Dermis microvascular lymphatic vessel endothelial cell (primary cell): Measurements from ENCODE around the gene DYRK4. TPM values are rescaled to one million over a fixed set of nuclear protein-coding genes. Genes with fewer than 3 reads are reported as not detected.

Source experiments
- DNase-seq, 2 donors: peaks; one replicate each; pipeline versions ENCODE4 v3.0.0 to v3.0.0-alpha.2; 2010; ENCODE audit warnings: low read depth in 2 of 2
- total RNA-seq: library from RNA; depleted of rRNA; stranded (reverse); fragments of >200 nt; gene quantifications from 2 replicates; pipeline ENCODE4 v1.2.1, GENCODE V29; 2014

DYRK4 gene
- total RNA-seq, 1 donor from 2014 or later: 23.6 TPM

- no peak for DNase-seq
These were observed 2.8 kb downstream of the DYRK4 start for GRCh38 chr12:4564818-4565217.

- no peak for DNase-seq
These were observed 4.5 kb downstream of the DYRK4 start for GRCh38 chr12:4566474-4566873.

GRCh38 chr12:4567073-4567881 is 5.3 kb downstream of the DYRK4 start:
- no peak for DNase-seq

DNA sequence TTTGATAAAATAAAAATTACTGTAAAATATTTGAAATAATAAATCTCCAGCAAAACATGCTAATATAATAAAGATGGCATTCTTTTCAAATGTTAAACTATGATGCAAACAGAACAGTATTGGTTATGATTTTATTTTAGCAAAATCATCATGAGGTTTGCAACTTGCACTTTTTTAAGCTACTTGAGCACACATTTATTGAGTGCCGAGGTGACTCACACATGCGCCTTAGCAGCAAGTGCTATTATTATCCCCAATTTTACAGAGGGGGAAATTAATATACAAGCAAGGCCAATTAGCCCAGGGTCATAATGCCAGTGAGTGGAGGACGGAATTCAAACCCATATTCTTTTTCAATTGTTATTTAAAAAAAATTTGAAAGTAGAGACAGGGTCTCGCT is 7.3 kb downstream of the DYRK4 start:
- DNase-seq: no peak

DNA sequence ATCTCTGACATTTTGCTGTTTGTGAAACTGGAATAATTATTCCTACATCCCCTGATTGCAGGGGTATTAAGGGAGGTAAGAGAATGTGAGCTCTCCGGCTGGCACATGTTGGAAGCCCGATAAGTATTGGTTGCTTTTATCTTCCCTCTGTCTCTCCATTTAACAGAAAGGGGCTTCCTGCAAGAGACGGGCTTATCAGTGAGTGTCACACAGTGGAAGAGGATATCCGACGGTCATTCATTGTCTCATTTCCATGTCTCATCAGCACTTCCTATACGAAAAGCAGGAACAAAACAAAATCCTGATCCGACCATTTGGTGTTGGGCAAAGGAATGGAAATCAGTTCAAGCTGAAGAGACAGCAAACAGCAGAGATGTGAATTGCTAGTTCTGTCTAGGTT is 10.7 kb downstream of the DYRK4 start:
- peak; percentile 91 to 99 for DNase-seq

DNA sequence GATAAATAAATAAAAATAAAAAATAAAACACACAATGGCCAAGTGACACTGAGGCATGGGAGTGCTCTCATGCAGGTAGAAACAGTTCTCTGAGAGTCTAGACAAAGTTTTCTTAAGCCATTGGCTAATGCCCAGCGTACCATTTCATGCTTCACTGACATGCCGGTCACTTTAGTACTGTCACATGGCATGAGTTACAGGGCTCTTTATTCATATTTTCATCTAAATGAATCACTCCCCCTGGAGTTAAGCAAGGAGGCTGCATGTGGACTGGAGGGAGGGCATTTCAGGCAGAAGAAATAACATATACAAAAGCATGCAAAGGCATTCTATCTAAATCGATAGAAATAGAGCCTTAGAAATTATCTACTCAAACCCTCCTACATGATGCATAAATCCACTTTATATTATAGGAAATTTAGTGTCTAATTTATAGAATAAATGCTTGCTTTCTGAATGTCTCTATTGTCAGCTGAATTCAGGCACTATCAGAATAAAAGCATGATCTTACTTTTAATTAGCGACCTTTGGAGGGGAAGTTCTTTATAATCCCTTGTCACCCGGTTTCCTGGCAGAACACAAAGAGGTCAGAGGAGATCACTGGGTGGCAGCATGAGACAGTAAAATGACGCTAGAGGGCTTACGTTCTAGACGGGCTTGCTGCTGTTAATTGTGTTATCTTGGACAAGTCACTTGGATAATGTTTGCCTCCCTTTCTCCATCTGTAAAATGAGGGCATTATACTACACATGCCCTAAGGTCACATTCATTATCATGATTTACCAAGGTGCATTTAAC is 17.5 kb downstream of the DYRK4 start:
- DNase-seq: peak; percentile 55 to 60

DNA sequence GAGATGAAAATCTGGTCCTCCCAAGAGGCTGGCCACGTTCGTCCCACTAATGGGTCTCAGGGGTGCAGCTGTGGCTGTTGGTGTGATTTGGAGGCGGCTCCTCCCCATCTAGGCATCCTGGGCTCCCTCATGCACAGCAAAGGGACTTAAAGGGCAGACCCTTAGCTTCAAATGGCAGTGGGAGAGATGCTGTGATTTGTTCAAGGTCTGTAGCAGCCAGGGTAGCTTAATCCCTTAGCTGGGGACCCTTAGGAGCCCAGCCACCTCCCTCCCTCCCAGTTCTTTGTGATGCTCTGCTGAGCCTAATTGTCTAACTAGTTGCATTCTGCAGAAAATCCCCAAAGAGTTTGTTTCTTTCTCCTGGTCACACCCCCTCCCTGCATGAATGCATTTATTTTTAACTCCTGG is 18.3 kb downstream of the DYRK4 start:
- no peak for DNase-seq

- no peak for DNase-seq
These were observed 22.3 kb downstream of the DYRK4 start for GRCh38 chr12:4584281-4584680.

DNA sequence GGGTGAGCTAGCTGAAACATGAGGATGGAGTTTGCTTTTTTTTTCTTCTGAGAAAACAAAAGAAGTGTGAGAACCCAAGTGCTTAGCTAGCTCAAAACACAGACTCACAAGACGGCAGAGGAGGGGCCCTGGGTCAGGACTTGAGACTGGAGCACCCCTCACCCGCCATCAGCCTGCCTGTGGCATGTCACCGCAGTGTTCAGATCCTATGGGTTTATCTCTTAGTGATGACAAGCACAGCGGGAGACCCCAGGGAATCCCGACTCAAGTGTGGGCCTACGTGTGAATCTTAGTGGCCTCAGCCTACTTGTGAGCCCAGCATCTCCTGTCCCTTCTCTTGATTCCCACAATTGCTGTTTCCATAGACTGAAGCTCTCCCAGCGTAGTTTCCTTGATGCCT is 22.9 kb downstream of the DYRK4 start:
- no peak for DNase-seq

DNA sequence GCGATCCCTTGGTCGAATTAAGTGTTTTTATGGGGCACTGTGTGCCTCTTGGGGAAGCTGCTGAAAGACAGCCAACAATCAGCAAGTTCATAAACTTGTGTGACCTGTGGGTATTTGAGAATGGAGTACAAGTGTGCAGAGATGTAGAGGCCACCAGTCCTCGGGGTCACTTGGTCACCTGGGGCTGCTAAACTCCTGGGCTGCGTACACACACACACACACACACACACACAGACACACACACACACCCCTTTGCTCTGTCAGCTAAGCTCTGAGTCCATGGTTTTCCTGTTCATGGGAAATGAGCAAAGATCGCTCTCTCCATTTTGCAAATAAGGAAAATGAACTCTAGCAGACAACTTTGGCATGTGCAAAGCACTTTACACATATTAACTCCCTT is 24.5 kb downstream of the DYRK4 start:
- DNase-seq: no peak

DNA sequence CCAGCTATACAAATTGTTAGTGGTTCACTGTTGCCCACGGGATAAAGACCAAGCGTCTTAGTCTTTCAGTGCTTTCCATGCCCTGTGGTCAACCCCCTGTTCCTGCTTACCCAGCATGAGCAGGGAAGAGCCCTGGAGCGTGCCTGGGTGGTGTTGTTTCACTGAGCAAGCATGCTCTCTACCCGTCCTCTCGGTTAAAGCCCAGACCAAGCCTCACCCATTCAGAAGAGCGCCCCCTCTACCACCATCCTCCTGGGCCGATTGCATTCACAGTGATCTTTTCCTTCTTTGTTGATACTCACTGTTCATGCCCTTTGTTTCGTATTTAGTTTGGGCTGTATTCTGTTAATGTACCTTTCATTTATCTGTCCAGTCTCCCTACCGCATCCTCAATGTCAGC is 25.1 kb downstream of the DYRK4 start:
- DNase-seq: no peak

DNA sequence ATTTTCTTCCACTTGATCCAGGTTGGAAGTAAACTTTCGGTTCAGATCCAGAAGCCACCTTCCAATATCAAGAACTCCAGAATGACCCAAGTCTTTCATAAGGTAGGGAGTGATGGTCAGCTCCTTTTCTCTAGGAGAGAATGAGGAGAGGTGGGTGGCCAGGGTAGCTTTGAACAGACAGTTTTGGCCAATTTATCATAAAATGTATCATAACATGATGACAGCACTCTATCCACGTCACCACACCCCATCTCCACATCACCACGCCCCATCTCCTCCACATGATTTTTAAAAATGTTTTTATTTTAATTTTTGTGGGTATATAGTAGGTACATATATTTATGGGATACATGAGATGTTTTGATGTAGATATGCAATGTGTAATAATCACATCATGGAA is 26.9 kb downstream of the DYRK4 start:
- no peak for DNase-seq

DNA sequence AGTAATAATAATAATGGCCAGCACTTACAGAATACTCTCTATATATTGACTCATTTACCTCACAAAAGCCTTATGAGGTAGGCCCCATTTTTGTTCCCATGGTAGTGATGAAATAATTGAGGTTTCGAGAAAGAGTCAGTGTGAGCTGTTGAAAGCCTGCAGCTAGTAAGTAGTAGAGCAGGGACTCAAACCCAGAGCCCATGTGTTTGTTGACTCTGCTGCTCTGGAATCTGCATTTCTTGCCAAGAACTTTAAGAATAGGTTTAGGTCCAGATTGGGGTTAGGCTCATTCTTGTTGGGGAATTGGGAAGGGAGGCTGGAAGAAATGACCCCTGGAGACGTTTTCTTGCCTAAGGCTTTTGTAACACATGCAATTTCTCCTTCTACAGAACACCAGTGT is 27.9 kb downstream of the DYRK4 start:
- DNase-seq: no peak

DNA sequence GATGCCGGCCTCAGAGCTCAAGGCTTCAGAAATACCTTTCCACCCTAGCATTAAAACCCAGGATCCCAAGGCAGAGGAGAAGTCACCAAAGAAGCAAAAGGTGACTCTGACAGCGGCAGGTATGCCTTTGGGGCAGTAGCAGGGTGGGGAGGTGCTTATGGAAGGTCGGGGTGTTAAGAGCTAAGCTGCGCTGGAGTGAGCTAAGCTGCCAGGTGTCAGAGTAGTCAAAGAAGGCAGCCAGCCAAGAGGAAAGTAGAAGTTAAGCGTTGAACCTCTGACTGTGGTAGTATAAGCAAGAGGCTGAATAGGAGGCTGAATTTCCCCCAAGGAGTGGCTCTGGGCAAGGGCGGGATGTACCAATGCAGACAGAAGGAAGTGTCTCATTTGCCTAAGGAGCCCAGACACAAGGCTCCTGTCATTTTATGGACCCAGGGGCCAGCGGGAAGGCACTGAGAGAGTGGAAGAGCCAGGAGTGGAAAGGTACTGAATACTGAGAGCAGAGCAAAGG is 29.2 kb downstream of the DYRK4 start:
- no peak for DNase-seq

DNA sequence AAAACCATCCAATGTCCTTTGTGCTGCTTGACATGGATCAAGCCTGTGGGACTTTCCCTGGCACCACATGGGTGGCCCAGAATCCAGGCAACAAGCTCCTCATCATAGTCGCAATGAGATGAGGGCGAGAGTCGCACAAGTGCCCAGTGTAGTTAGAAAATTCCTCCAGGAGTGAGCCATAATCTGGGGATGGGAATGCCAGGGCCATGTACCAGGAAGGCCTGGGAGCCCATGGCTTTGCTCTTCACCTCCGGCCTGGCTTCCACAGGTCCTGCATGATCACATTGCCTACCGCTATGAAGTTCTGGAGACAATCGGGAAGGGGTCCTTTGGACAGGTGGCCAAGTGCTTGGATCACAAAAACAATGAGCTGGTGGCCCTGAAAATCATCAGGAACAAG is 33.9 kb downstream of the DYRK4 start:
- no peak for DNase-seq

DNA sequence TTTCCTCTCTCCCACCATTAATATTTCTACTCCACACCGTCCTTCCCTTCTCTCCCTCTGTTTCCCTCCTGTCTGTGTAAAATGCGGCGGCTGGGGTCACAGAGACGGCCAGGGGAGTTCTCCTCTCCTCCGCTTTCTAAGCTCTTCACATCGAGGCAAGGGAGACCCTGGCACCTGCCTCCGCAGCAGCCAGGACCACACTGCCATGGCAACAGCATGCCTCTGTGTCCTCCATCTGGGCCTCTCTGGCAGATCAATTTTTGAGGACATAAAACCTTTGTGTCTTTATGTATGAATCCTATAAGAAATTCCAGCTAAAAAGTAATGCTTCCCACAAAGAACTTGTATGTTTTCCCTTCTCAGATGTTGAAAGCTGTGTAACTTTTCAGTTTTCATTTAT is 41.4 kb downstream of the DYRK4 start:
- DNase-seq: no peak

DNA sequence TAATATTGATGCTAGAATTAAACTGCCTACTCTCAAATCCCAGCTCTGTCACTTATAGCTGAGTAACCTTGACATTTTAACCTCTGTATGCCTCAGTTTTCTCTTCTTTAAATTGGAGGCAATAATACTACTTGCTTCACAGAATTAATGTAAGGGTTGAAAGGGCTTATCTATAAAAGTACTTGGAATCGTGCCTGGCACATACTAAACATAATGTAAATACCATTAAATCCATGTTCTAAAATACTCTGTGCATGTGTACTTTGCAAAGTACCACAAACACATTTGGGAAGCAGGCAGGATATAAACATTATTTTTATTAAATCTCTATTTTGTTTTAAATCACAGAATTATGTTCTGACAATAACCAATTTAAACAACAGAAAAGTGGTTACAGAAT is 41.9 kb downstream of the DYRK4 start:
- no peak for DNase-seq

DNA sequence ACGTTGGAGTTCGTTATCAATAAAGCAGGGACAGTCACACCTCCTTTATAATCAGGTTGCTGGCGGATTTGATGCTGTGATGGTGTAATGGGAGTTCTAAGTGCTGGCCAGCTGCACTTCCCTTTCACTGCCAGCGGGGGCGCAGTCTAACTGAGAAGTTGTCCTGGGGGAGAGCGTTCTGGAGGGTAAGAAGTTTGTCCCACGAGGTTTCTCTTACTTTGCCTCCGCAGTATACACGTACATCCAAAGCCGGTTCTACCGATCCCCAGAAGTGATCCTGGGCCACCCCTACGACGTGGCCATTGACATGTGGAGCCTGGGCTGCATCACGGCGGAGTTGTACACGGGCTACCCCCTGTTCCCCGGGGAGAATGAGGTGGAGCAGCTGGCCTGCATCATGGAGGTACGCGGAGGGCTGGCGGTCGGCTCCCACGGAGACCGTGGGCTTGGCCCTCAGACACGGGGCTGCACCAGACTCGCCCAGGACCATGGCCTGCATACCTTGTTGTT is 42.7 kb downstream of the DYRK4 start:
- peak; percentile 44 to 87 for DNase-seq

- DNase-seq: no peak
These were observed 45.0 kb downstream of the DYRK4 start for GRCh38 chr12:4607056-4607455.

DNA sequence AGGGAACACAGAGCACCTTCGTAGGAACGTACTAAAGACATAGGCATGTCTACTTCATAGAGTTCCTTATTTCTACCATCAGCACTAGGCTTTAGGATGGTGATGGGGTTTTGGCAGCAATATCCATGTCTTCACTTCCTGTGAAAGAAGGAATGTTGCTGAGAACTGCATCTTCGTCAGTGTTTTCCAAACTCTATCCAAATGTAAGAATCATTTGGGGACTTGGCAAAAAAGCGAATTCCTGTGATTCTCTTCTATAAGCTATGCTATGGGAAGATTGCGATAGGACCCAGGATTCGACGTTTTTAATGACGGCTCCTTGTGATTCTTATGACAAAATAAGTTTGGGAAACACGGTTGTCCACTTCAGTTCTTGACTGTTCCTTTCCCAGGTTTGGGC is 47.1 kb downstream of the DYRK4 start:
- no peak for DNase-seq

- no peak for DNase-seq
These were observed 48.5 kb downstream of the DYRK4 start for GRCh38 chr12:4610481-4610880.

DNA sequence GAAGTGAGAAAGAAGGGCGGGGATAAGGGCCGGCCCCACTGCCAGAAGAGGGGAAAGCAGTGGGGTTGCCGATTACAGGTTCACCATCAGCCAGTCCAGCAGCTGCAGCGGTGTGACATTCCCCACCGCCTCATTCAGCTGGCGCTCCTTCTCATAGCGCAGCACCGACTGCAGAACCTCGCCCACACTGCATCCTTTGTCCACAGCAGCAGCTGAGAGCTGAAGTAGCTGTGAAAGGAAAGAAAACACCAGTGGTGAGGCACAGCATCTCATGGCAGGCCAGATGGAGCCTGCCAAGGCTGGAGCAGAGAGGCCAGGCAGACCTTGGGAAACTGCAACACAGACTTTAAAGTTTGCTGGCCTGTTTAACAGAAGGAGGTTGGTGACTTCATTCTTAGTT is 53.7 kb downstream of the DYRK4 start:
- DNase-seq: no peak

DNA sequence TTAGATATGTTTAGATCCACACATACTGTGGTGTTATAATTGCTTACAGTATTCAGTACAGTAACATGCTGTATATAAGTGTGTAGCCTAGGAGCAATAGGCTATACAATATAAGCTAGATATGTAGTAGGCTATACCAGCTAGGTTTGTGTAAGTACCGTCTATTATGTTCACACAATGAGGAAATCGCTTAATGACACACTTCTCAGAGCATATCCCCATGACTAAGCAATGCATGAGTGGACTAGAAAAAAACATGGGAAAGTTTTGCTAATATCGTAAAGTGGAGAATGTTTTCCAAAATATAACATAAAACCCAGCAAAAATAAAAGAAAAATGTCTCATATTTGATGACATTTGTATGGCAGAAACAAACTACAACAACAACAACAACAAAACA is 59.5 kb downstream of the DYRK4 start:
- DNase-seq: no peak
